H9 (cell line): ENCODE data around the gene NKAIN2. TPM values are rescaled to one million over a fixed set of nuclear protein-coding genes. Genes with fewer than 3 reads are reported as not detected.

Experiments
- DNase-seq: peaks from one replicate; pipeline ENCODE4 v3.0.0-alpha.2; 2017
- H2AFZ ChIP-seq: one replicate; pipeline ENCODE4 v1.6.1; 2013; ENCODE audit warnings: mild to moderate bottlenecking, low read length, control low read depth, moderate library complexity
- H2AK5ac ChIP-seq: 2 replicates; pipeline ENCODE4 v1.6.1; 2013; ENCODE audit warnings: low read length, control low read depth, mixed read lengths; ENCODE audit not compliant: insufficient read length
- H2BK120ac ChIP-seq: one replicate; pipeline ENCODE4 v1.6.1; 2013; ENCODE audit warnings: low read depth, mild to moderate bottlenecking, low read length, control low read depth, inconsistent platforms; ENCODE audit not compliant: poor library complexity, severe bottlenecking
- H2BK12ac ChIP-seq: 2 replicates; pipeline ENCODE4 v1.6.1; 2013; ENCODE audit warnings: low read length, control low read depth, mixed read lengths, low read depth; ENCODE audit not compliant: insufficient read length
- H2BK15ac ChIP-seq: 2 replicates; pipeline ENCODE4 v1.6.1; 2013; ENCODE audit warnings: low read depth, low read length, control low read depth
- H2BK20ac ChIP-seq: one replicate; pipeline ENCODE4 v1.6.1; 2013; ENCODE audit warnings: low read depth, mild to moderate bottlenecking, low read length, control low read depth, inconsistent platforms; ENCODE audit not compliant: poor library complexity, severe bottlenecking
- H2BK5ac ChIP-seq: 2 replicates; pipeline ENCODE4 v1.6.1; 2013; ENCODE audit warnings: low read length, control low read depth, mixed read lengths; ENCODE audit not compliant: insufficient read length
- H3K14ac ChIP-seq: 2 replicates; pipeline ENCODE4 v1.6.1; 2013; ENCODE audit warnings: low read length, control low read depth; ENCODE audit not compliant: insufficient read depth
- H3K18ac ChIP-seq: 2 replicates; pipeline ENCODE4 v1.6.1; 2013; ENCODE audit warnings: low read depth, mild to moderate bottlenecking, mixed read lengths, low read length, control low read depth; ENCODE audit not compliant: insufficient read length
- H3K23ac ChIP-seq: 2 replicates; pipeline ENCODE4 v1.6.1; 2013; ENCODE audit warnings: low read length, control low read depth, mixed read lengths, low read depth; ENCODE audit not compliant: insufficient read length
- H3K23me2 ChIP-seq: 2 replicates; pipeline ENCODE4 v1.6.1; 2013; ENCODE audit warnings: low read depth, mild to moderate bottlenecking, mixed read lengths, low read length, control low read depth; ENCODE audit not compliant: insufficient read length, poor library complexity, severe bottlenecking
- H3K27ac ChIP-seq: 2 replicates; pipeline ENCODE4 v1.5.1; 2013; ENCODE audit warnings: low read length, control low read depth, mixed read lengths, low read depth; ENCODE audit not compliant: insufficient read length
- H3K27me3 ChIP-seq: 2 replicates; pipeline ENCODE4 v1.6.1; 2013; ENCODE audit warnings: low read length, control low read depth, inconsistent platforms; ENCODE audit not compliant: insufficient read depth
- H3K4ac ChIP-seq: 2 replicates; pipeline ENCODE4 v1.6.1; 2013; ENCODE audit warnings: low read depth, mild to moderate bottlenecking, control low read depth, inconsistent platforms, low read length, moderate library complexity
- H3K4me1 ChIP-seq: 2 replicates; pipeline ENCODE4 v1.6.1; 2013; ENCODE audit warnings: low read length, control low read depth, inconsistent platforms; ENCODE audit not compliant: insufficient read depth
- H3K4me2 ChIP-seq: 2 replicates; pipeline ENCODE4 v1.6.1; 2013; ENCODE audit warnings: low read length, control low read depth, mixed read lengths; ENCODE audit not compliant: insufficient read length, insufficient read depth
- H3K56ac ChIP-seq: 2 replicates; pipeline ENCODE4 v1.6.1; 2013; ENCODE audit warnings: low read depth, mild to moderate bottlenecking, mixed read lengths, low read length, control low read depth; ENCODE audit not compliant: insufficient read length
- H3K79me1 ChIP-seq: 2 replicates; pipeline ENCODE4 v1.6.1; 2013; ENCODE audit warnings: low read depth, mild to moderate bottlenecking, moderate library complexity, low read length, control low read depth, inconsistent platforms; ENCODE audit not compliant: insufficient read depth, poor library complexity, severe bottlenecking
- H3K79me2 ChIP-seq: 2 replicates; pipeline ENCODE4 v1.6.1; 2013; ENCODE audit warnings: low read length, control low read depth, inconsistent platforms; ENCODE audit not compliant: insufficient read depth
- H3K9ac ChIP-seq: 2 replicates; pipeline ENCODE4 v1.6.1; 2013; ENCODE audit warnings: low read length, control low read depth, mixed read lengths; ENCODE audit not compliant: insufficient read length; ENCODE audit errors: extremely low read depth
- H3K9me3 ChIP-seq: one replicate; pipeline ENCODE4 v1.6.1; 2013; ENCODE audit warnings: low read depth, low read length, inconsistent platforms; ENCODE audit not compliant: control insufficient read depth
- H3T11ph ChIP-seq: one replicate; pipeline ENCODE4 v1.6.1; 2013; ENCODE audit warnings: mild to moderate bottlenecking, low read length, control low read depth, inconsistent platforms
- H4K20me1 ChIP-seq: one replicate; pipeline ENCODE4 v1.6.1; 2013; ENCODE audit not compliant: control insufficient read depth, insufficient read length, insufficient read depth
- H4K5ac ChIP-seq: 2 replicates; pipeline ENCODE4 v1.6.1; 2013; ENCODE audit warnings: low read depth, mild to moderate bottlenecking, mixed read lengths, low read length, control low read depth; ENCODE audit not compliant: insufficient read length
- H4K8ac ChIP-seq: replicated peaks from 2 replicates; pipeline ENCODE4 v1.6.1; 2013; ENCODE audit warnings: low read length, control low read depth, mixed read lengths, low read depth; ENCODE audit not compliant: insufficient read length
- H4K91ac ChIP-seq: 2 replicates; pipeline ENCODE4 v1.6.1; 2013; ENCODE audit warnings: low read depth, mild to moderate bottlenecking, moderate library complexity, mixed read lengths, low read length, control low read depth; ENCODE audit not compliant: insufficient read length
- H3K27ac Mint-ChIP-seq, 3 experiments: 2 replicates in 2 of 3; 3 replicates in 1 of 3; pipeline ENCODE4 v1.8.0; 2020 to 2021; ENCODE audit warnings: mixed read lengths in 3 of 3, mild to moderate bottlenecking in 1 of 3, moderate library complexity in 1 of 3
- H3K27me3 Mint-ChIP-seq: 2 replicates; pipeline ENCODE4 v1.8.0; 2021; ENCODE audit warnings: low read depth, mild to moderate bottlenecking, moderate library complexity, mixed read lengths
- H3K36me3 Mint-ChIP-seq, 3 experiments: 2 replicates in 2 of 3; 3 replicates in 1 of 3; pipeline ENCODE4 v1.8.0; 2020 to 2021; ENCODE audit warnings: low read depth in 3 of 3, mixed read lengths in 3 of 3; ENCODE audit not compliant: insufficient read depth in 1 of 3
- H3K4me1 Mint-ChIP-seq, 2 experiments: 2 replicates each; pipeline ENCODE4 v1.8.0; 2020; ENCODE audit warnings: mixed read lengths in 2 of 2
- H3K4me3 Mint-ChIP-seq, 2 experiments: 2 replicates in 1 of 2; 3 replicates in 1 of 2; pipeline ENCODE4 v1.8.0; 2020 to 2021; ENCODE audit warnings: mild to moderate bottlenecking in 2 of 2, mixed read lengths in 2 of 2, moderate library complexity in 1 of 2
- H3K9me3 Mint-ChIP-seq, 2 experiments: 2 replicates in 1 of 2; 3 replicates in 1 of 2; pipeline ENCODE4 v1.8.0; 2020; ENCODE audit warnings: mild to moderate bottlenecking in 2 of 2, mixed read lengths in 2 of 2, moderate library complexity in 1 of 2
- CTCF ChIP-seq: fragments of 200-600 bp; sonication (generic); conservative IDR thresholded peaks from 3 replicates; pipeline ENCODE4 v1.8.0; 2021; ENCODE audit warnings: antibody characterized with exemption, mild to moderate bottlenecking
- WGBS: extraction: QIAGEN DNeasy Blood & Tissue Kit; methylation state at CpG from one replicate; pipeline ENCODE4 v1.1.7; 2013; ENCODE audit warnings: missing lambda C conversion rate, low lambda C conversion rate, mixed read lengths; ENCODE audit not compliant: insufficient read length; ENCODE audit errors: extremely low coverage; 5-methylcytosine and 5-hydroxymethylcytosine counted together
- total RNA-seq: library from RNA; stranded (reverse); gene quantifications from 2 replicates; pipeline ENCODE4 v1.2.1, GENCODE V29; 2021

NKAIN2 gene
- total RNA-seq, 1 experiment from 2014 or later = 0.17 TPM

- Histone ChIP-seq H2BK20ac (no peak overlapping the region), H3K23me2 (no peaks in the 10 kb centered on the region), H2BK5ac (no peak overlapping the region), H3K79me1 (no peaks in the 10 kb centered on the region), H3K23ac (no peak overlapping the region), H3K56ac (no peak overlapping the region), H2BK15ac (no peak overlapping the region), H4K5ac (no peak overlapping the region), H3K27ac (no peak overlapping the region), H4K20me1 (no peaks in the 10 kb centered on the region), H2AK5ac (no peak overlapping the region), H3K79me2 (no peaks in the 10 kb centered on the region), H3K4ac (no peak overlapping the region), H2AFZ (no peak overlapping the region), H4K8ac (no peak overlapping the region), H3K4me1 (no peaks in the 10 kb centered on the region), H2BK12ac (no peak overlapping the region), H3K9ac (no peak overlapping the region), H3T11ph (no peak overlapping the region), H4K91ac (no peak overlapping the region), H3K9me3 (no peaks in the 10 kb centered on the region), H3K27me3 (no peaks in the 10 kb centered on the region), H3K4me2 (no peak overlapping the region), H3K18ac (no peak overlapping the region), H2BK120ac (no peak overlapping the region), H3K14ac (no peak overlapping the region)
- Mint-ChIP-seq H3K4me3 (no peak overlapping the region), H3K27ac (peak overlapping the region in 1 of 3 experiments; percentile 17; a peak in 2 of 7 replicates), H3K36me3 (no peaks in the 10 kb centered on the region), H3K27me3 (no peaks in the 10 kb centered on the region), H3K4me1 (peaks cover 17 to 25% of the 10 kb centered on the region in 2 experiments), H3K9me3 (no peaks in the 10 kb centered on the region)
- WGBS = no CpG with 5 or more reads among the region's 2 CpGs
- DNase-seq = no peak
- TF ChIP-seq CTCF = no peak
These were observed 691.4 kb downstream of the NKAIN2 start for GRCh38 chr6:124494956-124495664.
